GM18502 (cell line): ENCODE measurements around the gene FBXO9.

ENCODE experiments used
- ATAC-seq: cut with Tn5 transposase; IDR thresholded peaks from one replicate; pipeline ENCODE4 v1.9.1; 2021; ENCODE audit warnings: mild to moderate bottlenecking; ENCODE audit not compliant: unreplicated experiment, poor library complexity

FBXO9 gene

DNA sequence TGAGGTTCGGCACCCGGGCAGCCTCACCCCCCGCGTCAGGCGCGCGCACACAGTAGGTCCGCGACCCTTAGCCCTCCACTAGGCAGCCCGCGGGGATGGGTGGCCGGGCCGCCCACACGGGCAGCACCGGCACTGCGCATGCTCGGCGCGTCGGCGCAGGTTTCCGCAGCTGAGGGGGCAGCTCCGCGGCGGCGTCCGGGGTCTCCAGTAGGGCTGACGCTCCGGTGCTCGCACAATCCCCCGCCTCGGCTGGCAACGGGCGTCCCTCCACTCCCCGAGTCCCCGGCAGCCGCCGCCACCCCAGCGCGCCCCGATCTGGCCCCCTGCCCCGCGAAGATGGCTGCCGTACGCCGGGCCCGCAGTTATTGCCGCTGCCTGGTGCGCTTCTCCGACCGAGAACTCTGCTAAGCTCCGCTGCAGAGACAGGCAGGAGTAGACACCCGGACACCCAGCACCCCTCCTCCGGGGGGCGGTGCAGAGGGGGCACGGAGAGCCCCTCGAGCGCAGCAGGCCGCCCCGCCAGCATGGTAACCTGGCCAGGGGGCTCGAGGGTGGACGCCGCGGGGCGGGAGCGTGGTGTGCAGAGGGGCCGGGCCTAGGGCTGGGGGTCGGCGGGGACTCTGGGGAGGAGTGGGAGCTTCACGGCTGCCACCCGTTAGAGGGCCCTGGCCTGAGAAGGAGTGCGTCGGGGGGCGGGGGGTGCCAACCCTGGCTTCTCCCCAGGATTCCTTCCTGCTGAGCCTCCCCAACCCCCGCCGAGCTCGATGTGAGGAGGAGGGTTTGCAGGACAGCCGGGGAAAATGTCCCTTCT lies at the start of gene FBXO9:
TSS of gene FBXO9 (plus strand) at position 139 of the 811 bp plus-strand sequence. CDS start at position 525, 386 bp downstream.
- peak; percentile 51 for ATAC-seq

DNA sequence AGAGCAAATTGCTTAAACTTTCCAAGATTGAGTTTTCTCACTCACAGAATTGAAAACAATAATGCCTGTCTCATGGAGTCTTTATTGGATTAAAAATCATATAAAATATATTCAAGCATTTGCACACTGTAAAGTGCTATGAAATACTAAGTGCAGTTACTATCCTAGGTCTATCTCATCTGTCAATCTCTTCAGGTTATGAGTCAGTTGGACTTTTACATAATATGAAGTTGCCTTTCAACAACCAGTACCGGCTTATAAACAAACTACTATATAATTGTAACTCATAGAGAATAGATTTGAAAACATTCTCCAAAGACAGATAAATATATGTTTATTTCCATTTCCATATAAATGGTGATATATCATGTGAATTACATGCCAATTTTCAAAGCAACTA lies 49.7 kb upstream of the FBXO9 start:
- ATAC-seq: no peak

DNA sequence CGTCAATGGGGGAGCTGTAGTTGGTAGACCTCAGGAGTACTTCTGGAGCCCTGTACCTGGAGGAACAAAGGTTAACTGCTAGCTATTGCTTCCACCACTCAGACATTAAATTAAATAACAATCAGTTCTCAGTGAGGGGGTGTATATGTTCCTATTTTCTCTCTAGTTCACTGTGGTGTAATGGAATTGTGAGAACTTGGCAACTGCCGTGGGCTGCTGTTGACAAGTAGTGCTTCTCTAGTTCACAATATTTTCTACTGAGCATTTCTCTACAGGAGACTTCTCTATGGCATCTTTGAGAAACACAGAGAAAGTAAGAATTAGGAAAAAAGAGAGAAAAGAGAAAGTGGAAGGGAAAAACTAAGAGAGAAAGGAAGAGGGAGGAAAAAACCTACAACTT lies 46.8 kb upstream of the FBXO9 start:
- ATAC-seq: no peak

DNA sequence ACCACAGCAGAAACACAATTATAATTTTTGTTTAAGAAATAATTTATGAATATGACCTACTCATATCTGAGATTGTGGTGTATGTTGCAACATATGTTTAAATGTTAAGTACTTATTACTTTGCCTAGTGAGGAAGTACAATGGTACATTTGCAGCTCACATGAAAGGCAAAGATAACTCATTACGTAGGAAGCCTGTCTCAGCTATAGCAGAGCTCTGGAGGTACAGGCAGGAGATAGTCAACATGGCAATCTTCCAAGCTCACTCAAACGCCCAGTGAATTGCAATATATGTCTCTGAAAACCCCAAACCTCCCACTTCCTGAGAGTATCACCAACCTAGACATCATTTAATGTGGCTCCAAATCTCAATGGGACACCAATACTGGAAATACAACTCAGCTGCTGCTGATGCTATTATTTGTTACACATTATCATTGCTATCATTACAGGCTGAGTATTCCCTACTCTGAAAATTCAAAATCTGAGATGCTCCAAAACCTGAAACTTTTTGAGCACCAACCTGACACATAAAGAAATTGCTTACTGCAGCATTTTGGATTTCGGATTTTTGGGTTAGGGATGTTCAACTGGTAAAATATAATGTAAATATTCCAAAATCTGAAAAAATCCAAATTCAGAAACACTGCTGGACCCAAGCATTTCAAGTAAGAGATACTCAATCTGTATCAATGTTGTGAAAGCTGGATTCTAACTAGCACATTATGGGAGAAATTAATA lies 45.0 kb upstream of the FBXO9 start:
- ATAC-seq: no peak

DNA sequence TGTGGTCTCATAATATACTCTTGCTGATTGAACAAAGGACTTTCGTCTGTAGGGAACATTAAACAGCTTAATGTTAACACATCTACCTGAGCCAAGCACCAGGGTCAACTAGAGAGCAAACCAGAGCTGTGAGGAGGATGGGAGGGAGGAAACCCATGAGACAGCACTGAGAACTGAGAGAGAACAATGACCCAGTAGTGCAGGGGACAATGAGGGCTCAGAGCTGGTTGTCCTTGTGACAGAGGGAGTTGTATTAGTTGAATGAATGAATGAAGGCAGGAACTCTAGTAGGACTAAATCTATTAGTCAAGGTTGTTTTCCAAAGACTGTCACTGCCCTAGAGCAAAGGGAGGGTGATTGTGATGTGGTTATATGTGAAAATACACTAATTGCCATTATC lies 41.9 kb upstream of the FBXO9 start:
- no peak for ATAC-seq

DNA sequence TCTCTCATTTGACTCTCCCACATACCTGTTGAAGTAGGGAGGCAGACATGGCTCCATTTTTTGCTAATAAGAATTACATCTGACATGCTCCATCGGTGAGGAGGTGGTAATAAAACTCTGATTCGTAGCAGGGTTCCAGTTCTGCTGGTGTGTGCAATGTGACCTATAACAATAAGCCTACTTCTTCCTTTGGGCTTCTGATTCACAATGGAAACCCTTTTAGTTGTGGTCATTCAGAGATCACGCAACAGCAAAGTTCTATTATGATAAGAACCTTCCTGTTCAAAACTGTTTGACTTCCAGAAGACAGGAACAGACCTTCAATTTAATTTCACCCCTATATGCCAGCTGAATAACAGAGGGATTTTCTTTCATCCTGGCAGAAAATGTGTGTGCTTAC lies 38.7 kb upstream of the FBXO9 start:
- ATAC-seq: no peak

DNA sequence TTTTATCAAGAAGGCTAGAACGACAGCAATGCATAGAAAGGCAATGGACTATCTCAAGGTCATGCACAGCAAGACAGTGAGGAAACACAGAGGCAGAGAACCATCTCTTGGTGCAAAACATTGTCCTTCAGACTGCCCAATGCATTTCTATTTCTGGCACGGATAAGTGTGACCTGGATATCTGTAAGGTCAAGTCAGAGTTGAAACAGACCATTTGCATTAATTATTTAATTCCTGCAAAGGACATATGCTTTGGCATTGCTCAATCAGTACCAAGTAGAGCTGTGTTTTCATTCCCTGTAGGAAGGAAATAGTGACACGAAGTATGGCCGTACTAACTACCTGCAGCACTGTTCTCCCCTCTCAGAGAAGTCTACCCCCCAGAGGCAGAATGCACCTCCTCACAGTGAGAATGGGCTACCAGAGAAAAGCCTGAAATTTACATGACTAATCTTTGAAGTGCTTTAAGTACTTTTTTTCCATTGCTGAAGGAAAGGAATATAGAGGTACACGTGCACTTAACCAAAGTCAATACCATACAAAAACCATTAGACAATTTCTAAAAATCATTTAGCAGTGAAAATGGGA lies 38.0 kb upstream of the FBXO9 start:
- no peak for ATAC-seq

DNA sequence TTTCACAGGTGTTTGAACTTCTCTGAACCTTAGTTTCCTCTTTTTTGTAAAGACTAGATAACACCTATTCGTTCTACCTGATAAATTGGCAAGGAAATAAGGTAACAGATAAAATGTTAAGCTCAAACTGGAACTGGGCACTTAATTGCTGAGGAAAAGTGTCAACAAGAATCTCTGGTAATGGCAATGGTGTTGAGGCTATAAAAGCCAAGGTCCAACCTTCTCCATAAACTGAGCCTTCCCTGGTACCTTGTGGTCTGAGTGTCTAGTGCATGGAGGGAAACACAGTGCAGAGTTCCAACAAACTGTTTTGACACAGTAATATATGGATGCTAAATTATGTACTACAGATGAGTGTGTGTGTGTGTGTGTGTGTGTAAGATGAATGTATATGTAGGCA lies 36.7 kb upstream of the FBXO9 start:
- no peak for ATAC-seq

DNA sequence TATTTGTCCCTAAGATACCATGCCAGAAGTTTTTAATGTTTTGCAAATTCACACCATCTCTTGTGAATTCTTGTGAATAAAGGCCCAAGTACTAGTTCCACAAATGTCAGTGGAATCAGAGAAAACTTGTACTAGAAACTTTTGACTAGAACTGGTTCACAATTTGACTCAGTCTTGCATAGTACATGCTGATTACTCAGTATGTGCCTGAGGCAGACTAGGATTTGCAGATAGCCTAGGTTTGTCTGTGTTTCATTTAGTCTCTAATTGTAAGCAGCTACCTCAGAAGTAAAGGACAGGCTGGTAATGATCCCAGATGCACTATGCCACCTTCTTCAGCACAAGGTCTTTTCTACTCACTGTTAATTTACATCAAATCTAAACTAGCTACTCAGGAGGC lies 35.9 kb upstream of the FBXO9 start:
- no peak for ATAC-seq

DNA sequence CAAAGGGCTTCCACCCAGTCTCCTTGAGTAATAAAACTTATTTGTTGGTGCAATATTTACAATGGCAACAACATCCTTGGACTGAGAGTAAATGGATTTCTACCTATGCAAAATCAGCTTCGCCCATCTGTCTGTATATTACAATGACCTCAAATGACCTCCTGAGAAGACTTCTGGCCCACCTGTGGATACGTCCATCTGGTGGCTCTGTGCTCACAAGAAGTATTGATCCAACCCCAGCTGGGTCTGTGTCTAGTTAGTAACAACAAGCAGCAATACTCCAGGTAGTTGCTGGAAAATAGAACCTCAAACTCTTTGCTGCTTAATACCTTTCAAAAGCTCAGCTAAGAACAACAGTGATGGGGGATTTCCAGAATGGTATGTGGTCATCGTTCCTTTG lies 35.4 kb upstream of the FBXO9 start:
- ATAC-seq: no peak

DNA sequence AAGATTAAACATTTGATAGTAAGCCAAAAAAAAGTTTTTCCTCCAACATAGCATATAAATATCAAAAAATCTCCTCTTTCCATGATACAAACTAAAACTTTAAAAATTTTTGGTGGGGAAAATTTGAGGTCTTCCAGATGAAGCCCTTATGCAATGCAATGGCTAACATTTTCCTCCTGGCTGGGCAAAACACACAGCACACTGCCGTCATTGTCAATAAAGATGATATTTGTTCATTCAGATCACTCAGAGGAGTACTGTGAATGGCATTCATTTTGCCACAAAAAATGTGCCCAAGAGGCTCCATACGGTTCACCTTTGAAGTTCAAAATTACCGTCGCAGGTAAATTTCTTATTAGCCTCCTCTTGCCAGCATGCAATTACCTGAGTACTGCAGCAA lies 33.9 kb upstream of the FBXO9 start:
- ATAC-seq: no peak

DNA sequence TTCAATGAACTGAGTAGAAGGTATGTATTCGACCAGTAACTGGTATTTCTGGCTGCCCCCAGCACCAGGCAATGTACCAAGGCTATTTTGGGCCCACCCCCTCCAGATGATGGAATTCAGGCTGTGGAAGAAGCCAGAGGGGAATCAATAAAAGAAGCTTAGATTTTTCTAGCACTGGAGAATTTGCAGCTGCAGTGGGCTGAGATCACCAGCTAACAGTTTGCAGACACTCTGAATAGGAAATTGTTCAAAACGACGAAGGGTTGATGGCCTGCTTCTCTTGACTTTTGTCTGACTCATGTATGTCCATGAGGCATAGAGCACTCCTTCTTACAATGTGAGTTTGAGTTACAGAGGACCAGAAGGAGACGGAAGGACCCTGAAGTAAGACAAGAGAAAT lies 32.4 kb upstream of the FBXO9 start:
- no peak for ATAC-seq

DNA sequence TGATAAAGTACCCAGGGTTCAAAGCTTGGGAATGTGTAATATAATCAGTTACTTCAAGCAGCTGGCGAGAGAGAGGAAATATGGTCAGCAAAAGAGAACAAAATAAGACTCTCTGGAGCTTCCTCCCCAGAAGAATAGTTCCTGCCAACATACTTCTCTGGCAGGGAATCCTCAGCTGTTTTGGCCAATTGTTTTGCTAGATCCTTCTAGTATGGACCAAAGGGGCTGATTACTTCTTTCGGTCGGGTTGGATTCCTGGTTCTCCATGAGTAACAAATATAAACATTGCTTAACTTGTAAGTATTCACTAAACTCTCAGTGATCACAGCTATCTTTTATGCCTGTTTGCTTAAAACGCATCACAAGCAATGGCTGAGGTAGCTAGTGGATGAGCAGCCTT lies 31.4 kb upstream of the FBXO9 start:
- no peak for ATAC-seq

DNA sequence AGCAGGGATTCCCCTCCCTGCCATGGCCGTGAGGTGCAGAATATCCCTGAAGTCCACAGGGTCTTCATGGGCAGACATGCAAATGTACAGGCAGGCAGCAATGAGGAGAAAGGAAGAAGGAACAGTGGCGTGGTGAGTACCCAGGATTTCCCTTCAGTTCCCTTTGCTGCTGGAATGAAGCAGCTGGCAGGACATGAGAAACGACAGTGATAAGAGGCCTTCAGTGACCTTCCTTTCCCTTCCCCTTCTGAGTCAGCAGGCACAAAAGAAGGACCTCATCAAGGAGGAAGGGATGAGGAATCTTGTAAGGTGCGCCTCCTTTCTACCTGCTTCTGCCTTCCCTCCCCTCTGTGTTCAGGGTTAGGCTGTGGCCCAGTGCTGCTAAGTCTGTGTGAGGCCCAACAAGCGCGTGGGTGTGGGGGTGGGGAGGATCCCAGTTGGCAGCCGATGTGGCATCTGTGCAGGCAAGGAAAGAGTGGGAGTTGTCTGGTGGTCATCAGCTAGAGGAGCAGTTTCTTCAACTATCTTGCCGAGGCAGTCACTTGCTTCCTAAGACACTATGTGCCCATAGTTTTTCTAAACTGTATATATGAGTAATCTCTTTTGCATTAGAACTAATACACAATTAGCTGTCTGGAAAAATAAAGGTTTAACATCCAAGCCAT lies 29.5 kb upstream of the FBXO9 start:
- no peak for ATAC-seq

DNA sequence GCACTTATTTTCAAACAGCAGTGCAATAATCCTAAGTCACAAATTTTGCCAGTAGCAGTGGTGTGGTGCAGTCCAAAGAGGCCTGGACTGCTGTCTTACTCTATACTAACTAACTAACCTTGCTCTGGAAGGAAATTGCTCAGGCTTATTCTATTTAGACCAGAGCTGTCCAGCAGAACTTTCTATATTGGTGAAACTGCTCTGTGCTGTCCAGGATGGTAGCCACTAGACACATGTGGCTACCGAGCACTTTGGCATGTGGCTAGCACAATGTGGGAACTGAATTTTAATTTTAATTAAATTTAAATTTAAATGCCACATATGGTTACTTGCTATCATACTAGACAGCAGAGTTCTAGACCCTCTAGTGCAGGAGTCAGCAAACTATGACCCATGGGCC lies 27.1 kb upstream of the FBXO9 start:
- ATAC-seq: no peak

DNA sequence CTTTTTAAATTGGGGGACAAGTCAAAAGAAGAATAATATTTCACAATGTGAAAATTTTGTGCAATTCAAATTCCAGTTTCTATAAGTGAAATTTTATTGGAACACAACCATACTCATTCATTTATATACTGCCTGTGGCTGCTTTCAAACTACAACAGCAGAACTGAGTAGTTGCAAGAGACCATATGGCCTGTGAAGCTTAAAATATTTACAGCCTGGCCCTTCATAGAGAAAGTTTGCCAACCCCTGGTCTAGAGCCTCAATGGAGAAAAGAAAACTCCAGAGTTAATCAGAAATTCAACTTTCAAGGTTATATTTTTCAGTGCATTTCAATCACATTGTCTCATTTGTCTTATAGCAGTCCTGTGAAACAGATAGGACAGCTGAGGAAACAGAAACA lies 26.6 kb upstream of the FBXO9 start:
- ATAC-seq: no peak

DNA sequence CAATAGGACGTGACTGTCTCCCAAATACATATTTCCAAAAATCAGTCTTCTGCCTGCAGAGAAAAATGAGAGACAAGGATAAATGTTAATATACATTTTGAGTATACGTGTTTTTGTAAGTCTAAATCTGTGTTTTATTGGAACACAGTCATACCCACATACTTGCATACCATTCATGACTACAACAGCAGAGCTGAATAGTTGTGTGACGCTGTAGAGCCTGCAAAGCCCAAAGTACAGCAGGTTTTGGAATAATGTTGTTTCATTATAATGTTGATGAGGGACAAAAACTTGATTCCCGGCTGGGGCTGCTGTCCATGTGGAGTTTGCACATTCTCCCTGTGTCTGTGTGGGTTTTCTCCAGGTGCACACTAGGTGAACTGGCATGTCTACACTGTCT lies 23.8 kb upstream of the FBXO9 start:
- ATAC-seq: no peak

DNA sequence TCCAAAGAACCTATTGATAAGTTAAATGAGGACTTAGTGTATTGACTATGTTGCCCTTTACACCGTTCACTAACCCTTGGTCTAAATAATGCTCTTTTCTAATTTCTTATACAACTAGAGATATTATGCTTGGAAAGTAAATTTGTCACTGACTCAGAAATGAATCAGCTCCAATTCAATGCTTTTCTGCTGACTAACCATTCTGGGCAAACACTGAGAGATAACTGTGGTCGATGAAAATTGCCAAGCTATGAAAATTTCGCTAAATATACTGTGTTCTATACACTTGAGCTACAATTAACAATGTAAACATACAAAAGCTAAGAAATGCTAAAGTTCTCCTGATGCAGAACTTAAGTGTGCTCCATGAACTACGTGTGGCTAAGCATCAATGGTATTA lies 23.1 kb upstream of the FBXO9 start:
- no peak for ATAC-seq

DNA sequence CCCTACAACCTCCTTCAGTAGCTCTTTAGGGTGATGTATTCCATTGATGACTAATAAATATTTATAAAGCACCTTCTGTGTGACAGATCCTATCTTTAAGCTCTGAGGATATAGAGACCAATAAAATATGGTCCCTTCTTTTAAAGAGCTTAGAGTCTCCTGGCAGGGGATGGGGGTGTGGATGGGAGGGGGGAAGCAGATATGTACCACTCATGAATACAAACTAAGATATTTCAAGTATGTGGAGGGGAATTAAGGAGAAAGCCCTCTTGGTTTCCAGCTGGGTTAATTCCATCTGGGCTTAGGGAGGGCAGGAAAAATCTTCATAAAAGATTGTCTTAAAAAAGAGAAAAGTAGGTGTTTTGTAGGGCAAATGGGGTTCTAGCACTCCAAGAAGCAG lies 21.6 kb upstream of the FBXO9 start:
- ATAC-seq: no peak

DNA sequence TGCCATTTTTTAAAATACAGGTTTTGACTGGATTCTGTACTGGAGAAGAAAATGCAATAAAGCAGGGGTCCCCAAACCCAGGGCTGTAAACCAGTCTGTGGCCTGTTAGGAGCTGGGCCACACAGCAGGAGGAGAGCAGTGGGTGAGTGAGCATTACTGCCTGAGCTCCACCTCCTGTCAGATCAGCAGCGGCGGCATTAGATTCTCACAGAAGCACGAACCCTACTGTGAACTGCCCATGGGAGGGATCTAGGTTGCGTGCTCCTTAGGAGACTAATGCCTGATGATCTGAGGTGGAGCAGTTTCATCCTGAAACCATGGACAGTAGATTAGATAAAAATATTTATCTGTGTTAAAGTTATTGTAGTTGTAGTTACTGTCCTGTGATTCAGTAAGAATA lies 21.1 kb upstream of the FBXO9 start:
- ATAC-seq: no peak

DNA sequence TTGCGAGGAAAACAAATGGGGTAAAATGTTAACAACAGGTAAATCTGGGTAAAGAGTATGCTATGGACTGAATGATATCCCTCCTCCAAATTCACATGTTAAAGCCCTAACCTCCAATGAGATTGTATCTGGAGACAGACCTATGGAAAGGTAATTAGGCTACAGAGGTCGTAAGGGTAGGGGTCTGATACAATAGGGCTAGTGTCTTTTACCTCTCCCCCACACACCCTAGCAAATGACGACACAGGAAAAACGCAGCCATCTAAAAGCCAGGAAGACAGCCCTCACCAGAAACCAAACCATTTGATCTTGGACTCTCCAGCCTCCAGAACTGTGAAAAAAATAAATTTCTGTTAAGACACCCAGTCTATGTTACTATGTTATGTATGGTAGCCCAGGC lies 20.6 kb upstream of the FBXO9 start:
- ATAC-seq: no peak
